ENCODE results near the gene JMJD7. TPM values are rescaled to one million over a fixed set of nuclear protein-coding genes. Genes with fewer than 3 reads are reported as not detected.

JMJD7 gene
- total RNA-seq, 1 donor from 2014 or later: 18.5 TPM

DNA sequence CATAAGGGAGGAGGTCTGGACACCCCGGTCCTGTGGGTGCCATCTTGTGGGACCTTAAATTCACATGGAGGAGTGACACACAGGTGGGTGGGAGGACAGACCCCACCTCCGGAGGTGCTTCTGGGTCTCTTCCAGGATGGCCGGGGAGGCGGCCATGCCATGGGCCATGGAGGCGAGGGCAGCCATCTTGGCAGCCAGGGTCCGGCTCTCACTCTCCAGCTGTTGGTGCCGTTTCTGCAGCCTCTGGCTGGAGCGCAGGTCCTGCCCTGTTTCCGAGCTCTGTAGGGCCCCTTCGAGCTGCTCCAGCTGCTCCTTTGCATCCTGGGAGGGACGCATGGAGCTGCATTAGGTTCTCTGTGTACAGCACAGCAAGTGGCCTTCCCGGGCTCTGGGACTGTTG is 46.8 kb downstream of the JMJD7 start:
- intact Hi-C loops (cut with DNase I): no loop called here
- DNase-seq (ENCODE audit: low spot score) (no peak), ATAC-seq (no peak)

GRCh38 chr15:41876007-41876406 is 48.1 kb downstream of the JMJD7 start:
- DNase-seq (ENCODE audit: low spot score): no peak
- intact Hi-C loops (cut with DNase I): no loop called here
- ATAC-seq: no peak

GRCh38 chr15:41876689-41877088 is 48.8 kb downstream of the JMJD7 start:
- intact Hi-C loops (cut with DNase I): no loop called here
- no peak for ATAC-seq
- no peak for DNase-seq (ENCODE audit: low spot score)

GRCh38 chr15:41877631-41878354 is 49.9 kb downstream of the JMJD7 start:
- intact Hi-C loops (cut with DNase I): no loop called here
- no peak for DNase-seq (ENCODE audit: low spot score)
- no peak for ATAC-seq

DNA sequence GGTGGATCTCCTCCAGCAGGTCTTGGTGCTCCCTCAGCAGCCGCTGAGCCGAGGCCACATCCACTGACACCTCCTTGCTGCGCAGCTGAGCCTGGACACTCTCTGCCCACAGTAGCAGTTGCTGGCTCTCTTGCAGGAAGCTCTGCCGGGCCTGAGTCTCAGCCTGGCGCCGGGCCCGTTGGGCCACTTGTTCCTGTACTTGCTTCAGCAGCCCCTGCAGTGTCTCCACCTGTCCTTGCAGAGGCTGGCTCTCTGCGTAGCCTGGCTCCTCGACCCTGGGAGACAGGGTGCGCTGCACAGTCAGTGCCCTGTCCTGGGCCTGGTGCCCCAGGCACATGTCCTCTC is 50.4 kb downstream of the JMJD7 start:
- ATAC-seq: no peak
- no peak for DNase-seq (ENCODE audit: low spot score)
- intact Hi-C loops (cut with DNase I): no loop called here

DNA sequence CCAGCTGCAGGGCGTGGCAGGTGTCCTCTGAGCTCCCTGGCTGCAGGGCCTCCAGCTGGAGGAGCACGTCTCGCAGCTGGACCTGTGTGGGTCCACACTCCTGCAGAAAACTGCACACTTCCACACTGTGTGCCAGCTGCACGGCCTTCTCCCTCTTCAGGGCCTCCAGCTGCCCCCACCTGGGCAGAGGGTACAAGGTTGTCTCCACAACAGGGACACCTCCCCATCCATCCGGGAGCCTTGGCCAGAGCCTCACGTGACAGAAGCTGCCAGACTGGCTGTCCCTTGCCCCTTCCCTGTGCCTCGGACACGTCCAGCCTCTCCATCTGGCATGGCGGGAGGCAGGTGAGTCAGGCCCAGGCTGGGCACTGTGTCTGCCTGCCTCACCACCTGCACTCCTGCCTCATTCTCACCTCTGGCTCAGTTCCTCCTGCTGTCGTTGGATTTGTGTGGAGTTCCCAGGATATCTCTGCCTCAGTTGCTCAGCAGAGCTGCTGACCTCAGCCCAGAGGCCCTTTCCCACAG is 51.5 kb downstream of the JMJD7 start:
- intact Hi-C loops (cut with DNase I): no loop called here
- no peak for ATAC-seq
- DNase-seq (ENCODE audit: low spot score): no peak

DNA sequence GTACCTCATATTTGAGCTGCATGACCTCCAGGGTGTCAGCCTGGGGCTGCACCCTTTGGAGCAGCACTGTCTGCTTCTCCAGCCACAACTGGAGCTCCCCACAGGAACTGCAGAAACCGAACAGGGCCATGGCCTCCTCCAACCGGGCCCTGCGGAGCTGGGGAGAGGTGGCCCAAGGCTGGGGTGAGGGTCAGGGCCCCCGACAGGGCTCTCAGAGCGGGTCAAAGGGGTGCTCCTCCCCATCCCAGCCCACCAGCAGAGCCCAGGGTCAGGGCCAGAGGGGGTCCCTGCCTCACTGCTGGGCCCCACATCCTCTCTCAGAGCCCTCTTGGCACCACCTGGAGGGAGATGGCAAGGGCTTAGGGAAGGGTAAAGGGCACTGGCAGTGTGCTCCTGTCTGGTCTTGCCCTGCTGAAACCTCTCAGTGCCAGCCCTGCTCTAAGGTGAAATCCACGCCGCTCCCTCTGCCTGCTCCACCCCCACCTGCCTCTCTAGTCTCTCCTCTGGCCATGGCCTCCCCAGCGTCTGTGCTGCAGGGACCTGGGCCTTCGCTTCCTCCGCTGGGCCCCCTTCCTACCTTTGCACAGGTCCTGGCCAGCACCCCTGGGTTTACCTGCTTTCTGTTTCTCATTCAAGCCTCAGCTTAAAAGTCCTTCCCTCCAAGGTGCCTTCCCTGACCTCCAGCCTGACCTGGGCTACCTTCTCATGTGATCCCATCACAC is 52.4 kb downstream of the JMJD7 start:
- intact Hi-C loops (cut with DNase I): loop anchor here (10.0 kb wide), 1 partner anchor 174 kb away; no protein-coding TSS in a partner anchor
- ATAC-seq: no peak
- DNase-seq (ENCODE audit: low spot score): no peak

DNA sequence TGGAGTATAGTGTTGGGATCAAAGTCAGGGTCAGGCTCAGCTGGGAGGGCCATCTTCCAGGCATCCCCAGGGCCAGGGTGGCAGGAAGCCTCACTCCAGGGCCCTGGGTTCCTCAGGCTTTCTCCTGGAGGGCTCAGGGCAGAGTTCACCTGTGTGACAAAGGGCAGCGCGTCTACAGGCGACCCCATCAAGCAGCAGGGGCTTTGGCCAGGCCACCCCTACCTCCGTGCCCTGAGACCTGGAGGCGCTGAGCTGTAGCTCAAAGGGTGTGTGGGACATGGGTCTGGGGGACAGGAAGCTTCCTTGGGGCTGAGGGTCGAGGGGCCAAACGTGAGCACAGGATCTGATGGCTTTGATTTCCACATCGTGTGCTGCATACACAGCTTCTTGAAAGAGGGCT is 53.2 kb downstream of the JMJD7 start:
- ATAC-seq (no peak), DNase-seq (ENCODE audit: low spot score) (no peak)
- intact Hi-C loops (cut with DNase I): loop anchor here (10.0 kb wide), 1 partner anchor 174 kb away; no protein-coding TSS in a partner anchor

DNA sequence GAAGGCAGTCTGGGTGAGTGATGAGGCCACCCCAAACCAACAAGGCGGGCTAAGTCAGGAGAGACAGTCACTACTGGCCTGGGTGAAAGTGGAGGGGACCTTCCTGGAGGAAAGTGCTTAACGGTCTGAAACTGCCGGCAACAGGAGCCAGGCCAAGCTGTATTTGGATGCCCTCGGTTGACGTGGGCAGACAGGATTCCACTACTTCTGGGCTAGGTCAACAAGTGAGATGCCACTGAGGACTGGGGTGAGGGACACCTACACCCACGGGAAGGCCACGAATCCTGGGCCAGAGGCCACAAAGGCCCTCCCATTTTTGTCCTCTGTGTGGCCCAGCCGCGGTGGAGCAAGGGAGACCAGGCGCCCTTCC is 53.6 kb downstream of the JMJD7 start:
- ATAC-seq: no peak
- DNase-seq (ENCODE audit: low spot score): no peak
- intact Hi-C loops (cut with DNase I): loop anchor here (10.0 kb wide), 1 partner anchor 173 kb away; no protein-coding TSS in a partner anchor

DNA sequence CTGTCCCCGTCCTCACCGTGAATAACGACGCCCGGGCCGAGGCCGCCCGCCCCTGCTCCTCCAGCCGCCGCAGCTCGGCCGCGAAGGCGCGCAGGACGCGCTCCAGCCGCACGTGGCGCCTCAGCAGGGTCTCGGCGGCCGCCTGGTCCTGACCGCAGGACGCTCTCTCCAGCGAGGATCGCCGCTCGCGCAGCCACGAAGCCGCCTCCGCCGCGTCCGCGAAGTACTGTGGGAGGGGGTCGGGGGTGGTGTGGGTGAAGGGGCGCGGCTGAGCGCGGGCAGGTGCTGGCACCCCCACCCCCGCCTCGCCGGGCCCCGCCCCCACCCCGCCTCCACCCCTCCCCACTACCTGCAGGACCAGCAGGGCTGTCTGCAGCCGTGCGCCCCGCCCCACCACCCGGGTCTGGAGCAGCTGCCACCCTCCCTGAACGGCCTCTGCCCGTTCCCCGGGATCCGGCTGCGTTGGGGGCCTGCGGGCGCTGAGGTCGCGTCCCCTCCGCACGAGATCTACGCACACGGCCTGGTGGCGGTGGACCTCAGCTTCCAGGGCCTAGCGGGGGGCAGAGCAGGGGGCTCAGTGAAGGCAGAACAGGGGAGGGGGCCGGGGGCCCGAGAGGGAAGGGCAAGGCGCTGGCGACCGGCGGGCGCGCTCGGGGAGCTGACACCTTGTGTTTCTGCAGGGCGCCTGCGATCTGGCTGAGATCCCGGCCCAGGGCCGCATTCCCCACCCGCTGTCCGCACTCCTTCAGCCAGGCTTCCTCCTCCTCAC is 54.2 kb downstream of the JMJD7 start:
- peak; percentile 3 for ATAC-seq
- intact Hi-C loops (cut with DNase I): loop anchor here (10.0 kb wide), 1 partner anchor 173 kb away; no protein-coding TSS in a partner anchor

GRCh38 chr15:41882689-41883483 is 55.0 kb downstream of the JMJD7 start:
- intact Hi-C loops (cut with DNase I): loop anchor here (10.0 kb wide), 1 partner anchor 172 kb away; no protein-coding TSS in a partner anchor
- ATAC-seq: peak; percentile 6
- DNase-seq (ENCODE audit: low spot score): no peak

More for the DNA sequence above, 54.2 kb downstream of the JMJD7 start:
- DNase-seq (ENCODE audit: low spot score): no peak

- ATAC-seq: no peak
- no peak for DNase-seq (ENCODE audit: low spot score)
- intact Hi-C loops (cut with DNase I): loop anchor here (10.0 kb wide), 1 partner anchor 171 kb away; no protein-coding TSS in a partner anchor
These were observed 55.6 kb downstream of the JMJD7 start for GRCh38 chr15:41883484-41883825.

GRCh38 chr15:41884458-41884857 is 56.6 kb downstream of the JMJD7 start:
- intact Hi-C loops (cut with DNase I): loop anchor here (10.0 kb wide), 1 partner anchor 170 kb away; no protein-coding TSS in a partner anchor
- ATAC-seq (no peak), DNase-seq (ENCODE audit: low spot score) (no peak)

GRCh38 chr15:41885321-41885720 is 57.4 kb downstream of the JMJD7 start:
- DNase-seq (ENCODE audit: low spot score) (no peak), ATAC-seq (no peak)
- intact Hi-C loops (cut with DNase I): loop anchor here (10.0 kb wide), 1 partner anchor 169 kb away; no protein-coding TSS in a partner anchor

GRCh38 chr15:41885841-41886240 is 57.9 kb downstream of the JMJD7 start:
- ATAC-seq (no peak), DNase-seq (ENCODE audit: low spot score) (no peak)
- intact Hi-C loops (cut with DNase I): loop anchor here (10.0 kb wide), 1 partner anchor 169 kb away; no protein-coding TSS in a partner anchor

- DNase-seq (ENCODE audit: low spot score) (no peak), ATAC-seq (no peak)
- intact Hi-C loops (cut with DNase I): loop anchor here (10.0 kb wide), 1 partner anchor 168 kb away; no protein-coding TSS in a partner anchor
These were observed 58.8 kb downstream of the JMJD7 start for GRCh38 chr15:41886741-41887140.

DNA sequence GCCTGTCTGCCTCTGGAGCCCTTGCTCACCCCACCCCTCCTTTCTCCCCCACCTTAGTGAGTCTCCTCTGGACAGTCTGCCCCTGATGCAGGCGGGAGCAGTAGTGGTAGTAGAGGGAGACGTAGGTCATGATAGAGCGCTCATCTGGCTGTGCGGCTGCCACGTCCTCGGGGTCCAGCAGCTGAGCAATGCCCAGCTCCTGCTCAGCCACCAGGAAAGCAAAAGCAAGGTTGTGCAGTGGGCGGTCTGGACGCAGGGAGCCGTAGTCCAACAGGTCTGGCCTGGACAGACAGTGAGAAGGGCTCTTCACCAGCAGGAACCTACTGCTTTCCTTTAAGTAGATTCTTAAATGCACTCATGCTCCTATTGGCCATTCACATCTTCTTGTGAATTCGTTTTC is 59.3 kb downstream of the JMJD7 start:
- DNase-seq (ENCODE audit: low spot score) (no peak), ATAC-seq (no peak)
- intact Hi-C loops (cut with DNase I): loop anchor here (10.0 kb wide), 1 partner anchor 168 kb away; no protein-coding TSS in a partner anchor
